DND-41 (cell line): ENCODE measurements around the gene TMEM86B.

Source experiments
- EZH2 ChIP-seq: IDR thresholded peaks from 3 replicates; pipeline ENCODE4 v1.6.1; 2012; ENCODE audit warnings: borderline replicate concordance, low read depth, mild to moderate bottlenecking, moderate library complexity, low read length, inconsistent platforms; ENCODE audit not compliant: severe bottlenecking
- TF ChIP-seq, protein P1 (sequence below): IDR thresholded peaks from 2 replicates; pipeline ENCODE4 v1.5.1; 2012; ENCODE audit warnings: borderline replicate concordance, low read length, moderate library complexity, mild to moderate bottlenecking; ENCODE audit not compliant: poor library complexity, severe bottlenecking; ENCODE audit errors: extremely low read depth

DNA sequence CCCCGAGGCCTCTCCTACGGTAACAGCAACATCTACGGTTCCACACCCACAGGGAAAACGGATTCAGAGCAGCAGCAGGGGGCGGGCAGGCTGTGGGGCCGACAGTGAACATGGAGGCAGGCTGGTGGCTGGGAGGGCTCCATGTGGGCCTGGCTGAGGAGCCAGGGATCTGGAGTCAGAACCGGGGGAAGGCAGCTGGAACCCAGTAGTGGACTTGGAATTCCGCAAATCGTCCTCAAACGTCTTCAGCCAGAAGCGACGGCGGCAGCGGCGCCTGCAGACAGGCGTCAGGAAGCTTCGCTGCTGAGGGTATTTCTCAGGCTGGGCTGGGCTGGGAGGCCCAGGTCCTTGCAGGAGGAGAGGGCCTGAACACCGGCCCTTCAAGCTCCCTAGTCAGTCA, 1.8 kb downstream of the TMEM86B start:
- TF ChIP-seq, protein P1, sequence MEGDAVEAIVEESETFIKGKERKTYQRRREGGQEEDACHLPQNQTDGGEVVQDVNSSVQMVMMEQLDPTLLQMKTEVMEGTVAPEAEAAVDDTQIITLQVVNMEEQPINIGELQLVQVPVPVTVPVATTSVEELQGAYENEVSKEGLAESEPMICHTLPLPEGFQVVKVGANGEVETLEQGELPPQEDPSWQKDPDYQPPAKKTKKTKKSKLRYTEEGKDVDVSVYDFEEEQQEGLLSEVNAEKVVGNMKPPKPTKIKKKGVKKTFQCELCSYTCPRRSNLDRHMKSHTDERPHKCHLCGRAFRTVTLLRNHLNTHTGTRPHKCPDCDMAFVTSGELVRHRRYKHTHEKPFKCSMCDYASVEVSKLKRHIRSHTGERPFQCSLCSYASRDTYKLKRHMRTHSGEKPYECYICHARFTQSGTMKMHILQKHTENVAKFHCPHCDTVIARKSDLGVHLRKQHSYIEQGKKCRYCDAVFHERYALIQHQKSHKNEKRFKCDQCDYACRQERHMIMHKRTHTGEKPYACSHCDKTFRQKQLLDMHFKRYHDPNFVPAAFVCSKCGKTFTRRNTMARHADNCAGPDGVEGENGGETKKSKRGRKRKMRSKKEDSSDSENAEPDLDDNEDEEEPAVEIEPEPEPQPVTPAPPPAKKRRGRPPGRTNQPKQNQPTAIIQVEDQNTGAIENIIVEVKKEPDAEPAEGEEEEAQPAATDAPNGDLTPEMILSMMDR: no peak
- TF ChIP-seq EZH2: no peak
